Measurements from ENCODE around the gene CLEC2L. TPM values are rescaled to one million over a fixed set of nuclear protein-coding genes. Genes with fewer than 3 reads are reported as not detected.

Gene CLEC2L
- total and polyA plus RNA-seq, 4 donors = 0.05 TPM; not detected in 3

- Histone ChIP-seq H3K9ac (ENCODE audit: low read depth in 1 of 2, low read length in 2 of 2) (no peak overlapping the region), H3K4me1 (ENCODE audit: control insufficient read depth in 4 of 4, insufficient read depth in 4 of 4, low read length in 3 of 4) (no peaks in the 10 kb centered on the region), H3K36me3 (ENCODE audit: control insufficient read depth in 4 of 4, insufficient read depth in 3 of 4, low read depth in 1 of 4, low read length in 3 of 4) (peaks cover 18 to 96% (median 83%) of the 10 kb centered on the region in 4 donors), H3K27ac (ENCODE audit: low read depth in 1 of 2, low read length in 2 of 2) (no peak overlapping the region), H3K9me3 (ENCODE audit: control insufficient read depth in 4 of 4, low read length in 3 of 4) (no peaks in the 10 kb centered on the region), H3K27me3 (ENCODE audit: control insufficient read depth in 4 of 4, insufficient read depth in 4 of 4, low read length in 3 of 4) (no peaks in the 10 kb centered on the region), H3K4me3 (ENCODE audit: low read depth in 1 of 3, low read length in 3 of 3) (no peak overlapping the region)
- TF ChIP-seq ZBTB33 (IDR thresholded peaks at IDR 0.05) (no peak), FOXA2 (IDR thresholded peaks at IDR 0.05) (no peak), MAX (IDR thresholded peaks at IDR 0.05) (no peak), RAD21 (IDR thresholded peaks at IDR 0.05) (no peak)
- TF ChIP-seq, protein P1, sequence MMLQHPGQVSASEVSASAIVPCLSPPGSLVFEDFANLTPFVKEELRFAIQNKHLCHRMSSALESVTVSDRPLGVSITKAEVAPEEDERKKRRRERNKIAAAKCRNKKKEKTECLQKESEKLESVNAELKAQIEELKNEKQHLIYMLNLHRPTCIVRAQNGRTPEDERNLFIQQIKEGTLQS (IDR thresholded peaks at IDR 0.05) = no peak
- DNase-seq (ENCODE audit: low spot score) = no peak
- 97% methylated on average over 2 of the region's 2 CpGs for WGBS
Measured at GRCh38 chr7:139594090-139594489, 70.6 kb downstream of the CLEC2L start.

Other genes starting within 250 kb of the CLEC2L start
- 10 to 100 TPM in 1 of 2 donors, 1 to 10 TPM in 1; 5.5 to 11.1 TPM for gene FMC1, start 182.3 kb upstream of the CLEC2L start, total RNA-seq
- 10 to 100 TPM; 10.0 to 76.3 TPM for gene FMC1, start 182.3 kb upstream of the CLEC2L start, polyA plus RNA-seq
- gene LUC7L2, start 163.8 kb upstream of the CLEC2L start, total RNA-seq = 10 to 100 TPM; 28.2 to 38.9 TPM
- gene LUC7L2, start 163.8 kb upstream of the CLEC2L start, polyA plus RNA-seq = 10 to 100 TPM; 16.2 to 17.5 TPM
- under 1 TPM in 1 of 2 donors, not detected in 1; 0.14 TPM for gene KLRG2, start 40.0 kb upstream of the CLEC2L start, total RNA-seq
- not detected for gene KLRG2, start 40.0 kb upstream of the CLEC2L start, polyA plus RNA-seq

Measured in liver (tissue), 9 donors.